ENCODE data around the gene ANKRD44.

The ANKRD44 gene

DNA sequence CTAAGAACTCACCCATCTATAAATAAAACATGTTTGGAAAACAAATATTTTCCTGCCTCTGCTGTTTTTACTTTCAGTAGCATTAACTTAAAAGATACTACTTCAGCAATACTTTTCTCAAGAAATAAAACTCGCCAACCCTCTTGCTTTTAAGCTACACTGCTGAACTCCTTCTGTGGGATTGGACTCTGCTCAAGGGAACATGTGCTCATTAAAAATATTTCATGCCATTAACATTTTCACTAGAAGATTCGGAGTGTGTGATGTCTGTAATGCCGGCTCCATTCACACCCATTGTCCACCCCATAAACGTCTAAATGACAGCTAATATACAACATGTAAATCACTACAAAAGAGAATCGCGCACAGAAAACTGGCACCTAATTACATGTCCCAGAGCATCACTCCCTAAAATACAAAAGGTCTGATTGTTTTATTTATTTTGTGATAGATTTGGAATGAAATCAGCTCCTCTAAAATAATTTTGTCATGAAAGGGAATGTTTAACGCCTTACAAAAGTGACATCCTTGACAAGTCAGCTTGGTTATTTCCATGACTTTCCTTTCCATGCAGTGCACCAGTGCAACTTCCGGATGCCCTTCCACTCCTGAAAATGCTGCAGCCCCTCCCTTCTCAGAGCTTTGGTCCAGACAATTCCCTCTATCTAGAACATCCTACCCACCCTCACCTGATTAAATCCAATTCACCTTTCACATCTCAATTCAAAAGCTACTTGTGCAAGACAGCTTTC lies 73.1 kb downstream of the ANKRD44 start:
- no peak for DNase-seq (ENCODE audit: low spot score)

DNA sequence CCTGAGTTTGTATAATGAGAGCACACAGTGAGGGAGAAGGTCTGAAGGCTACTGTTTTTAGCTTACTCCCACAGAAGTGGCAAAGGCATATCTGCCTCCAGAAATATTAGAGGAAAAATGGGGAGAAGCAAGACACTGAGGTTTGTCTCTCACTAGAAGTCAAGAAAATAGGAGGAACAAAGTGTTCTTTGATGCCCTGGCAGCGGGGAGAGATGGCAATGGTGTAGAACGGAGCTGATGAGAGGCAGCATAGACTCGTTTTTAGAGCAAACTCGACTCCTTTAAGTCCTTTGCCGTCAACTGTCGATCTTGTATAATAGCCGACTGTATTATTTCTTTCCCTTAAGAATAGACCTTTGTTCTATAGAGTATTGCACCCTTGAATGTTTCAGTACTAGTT lies 73.8 kb downstream of the ANKRD44 start:
- DNase-seq (ENCODE audit: low spot score) = no peak

DNA sequence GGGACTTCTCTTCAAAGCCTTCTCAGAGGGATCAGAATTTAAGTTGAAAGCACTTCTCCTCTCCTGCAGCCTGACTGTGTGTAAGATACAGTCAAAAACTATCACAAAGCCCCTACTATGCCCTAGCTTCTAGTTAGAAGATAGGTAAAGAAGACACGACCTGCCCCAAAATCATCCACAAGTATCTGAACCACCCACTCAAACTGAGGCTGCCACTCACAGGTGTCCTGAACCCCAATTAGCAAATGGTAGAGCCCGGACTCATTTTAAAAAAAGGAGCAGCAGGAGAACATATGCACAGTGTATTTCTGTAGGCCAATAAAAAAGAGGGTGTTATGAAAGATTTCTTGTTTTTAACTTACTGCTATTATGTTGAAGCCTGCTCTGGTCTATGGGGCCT lies 74.4 kb downstream of the ANKRD44 start:
- DNase-seq (ENCODE audit: low spot score) = no peak

DNA sequence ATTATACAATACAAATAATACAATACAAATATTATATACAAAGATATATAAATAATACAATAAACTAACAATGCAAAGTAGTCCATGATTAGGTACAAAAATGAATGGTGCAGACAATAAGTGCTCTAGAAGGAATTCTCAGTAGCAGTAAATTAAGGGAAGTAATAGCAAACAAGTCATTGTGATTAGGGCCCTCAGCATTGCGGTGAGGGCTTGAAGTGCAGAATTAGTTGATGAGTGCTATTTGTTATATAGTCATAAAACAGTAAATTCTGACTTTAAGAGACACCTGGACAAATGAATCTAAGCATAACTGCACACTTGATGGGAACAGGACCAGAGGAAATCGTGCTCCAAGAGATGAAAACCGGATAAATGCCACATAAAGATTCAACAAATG lies 74.9 kb downstream of the ANKRD44 start:
- DNase-seq (ENCODE audit: low spot score) = no peak

DNA sequence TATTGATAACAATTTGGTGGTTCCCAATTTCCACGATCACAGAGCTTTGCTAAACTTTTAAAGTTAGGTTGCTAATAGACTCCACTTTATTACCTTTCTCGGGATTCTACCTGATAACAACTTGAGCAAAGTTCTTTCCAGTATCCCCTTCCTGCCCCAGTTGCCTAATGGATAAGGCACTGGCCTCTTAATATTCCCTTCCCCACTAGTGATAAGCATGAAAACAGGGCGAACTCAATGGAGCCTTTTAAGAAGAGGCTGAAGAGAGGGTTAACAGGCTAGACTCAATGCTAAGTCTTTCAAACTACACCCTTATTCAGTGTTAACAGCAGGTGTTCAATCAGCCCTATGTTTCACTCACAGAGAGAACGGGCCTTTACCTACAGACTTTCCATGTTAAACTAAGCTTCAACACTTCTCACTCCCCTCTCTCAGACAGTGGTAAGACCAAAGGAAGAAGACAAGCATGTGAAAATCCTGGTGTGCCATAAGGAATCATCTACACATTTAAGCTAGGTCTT lies 75.8 kb downstream of the ANKRD44 start:
- DNase-seq (ENCODE audit: low spot score) = no peak

DNA sequence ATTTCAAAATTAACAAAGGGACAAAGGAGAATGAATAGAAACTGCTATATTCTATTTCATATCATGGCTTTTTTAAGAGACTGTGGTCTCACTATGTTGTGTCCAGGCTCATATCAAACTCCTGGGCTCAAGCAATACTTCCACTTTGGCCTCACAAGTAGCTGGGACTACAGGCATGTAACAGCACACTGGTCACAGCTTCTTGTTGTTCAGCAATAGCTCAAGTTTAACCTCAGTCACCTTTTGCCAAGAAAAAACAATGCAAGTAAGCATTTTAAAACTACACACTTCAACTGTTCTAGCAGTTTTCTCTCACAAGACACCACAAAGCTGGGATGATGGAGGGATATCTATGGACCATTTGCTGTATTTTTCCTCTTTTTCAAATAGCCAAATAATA lies 77.1 kb downstream of the ANKRD44 start:
- no peak for DNase-seq (ENCODE audit: low spot score)

DNA sequence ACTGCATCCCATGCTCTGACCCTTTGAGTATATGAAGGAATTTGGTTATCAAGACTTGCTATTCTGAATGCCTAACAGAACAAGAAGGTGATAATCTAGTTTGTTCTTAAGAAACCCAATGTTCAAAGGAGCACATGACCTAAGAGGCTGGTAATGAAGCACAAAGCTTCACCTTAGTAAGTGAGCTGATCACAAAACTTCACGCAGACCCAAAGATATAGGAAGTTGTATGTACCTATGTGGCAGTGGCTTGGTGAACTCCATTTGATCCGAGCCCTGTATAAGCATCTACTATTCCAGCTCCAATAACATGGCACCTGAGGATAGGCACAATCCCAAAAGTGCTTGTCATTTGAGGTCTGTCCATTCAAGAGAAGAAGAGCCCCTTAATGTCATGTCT lies 78.6 kb downstream of the ANKRD44 start:
- DNase-seq (ENCODE audit: low spot score) = no peak

DNA sequence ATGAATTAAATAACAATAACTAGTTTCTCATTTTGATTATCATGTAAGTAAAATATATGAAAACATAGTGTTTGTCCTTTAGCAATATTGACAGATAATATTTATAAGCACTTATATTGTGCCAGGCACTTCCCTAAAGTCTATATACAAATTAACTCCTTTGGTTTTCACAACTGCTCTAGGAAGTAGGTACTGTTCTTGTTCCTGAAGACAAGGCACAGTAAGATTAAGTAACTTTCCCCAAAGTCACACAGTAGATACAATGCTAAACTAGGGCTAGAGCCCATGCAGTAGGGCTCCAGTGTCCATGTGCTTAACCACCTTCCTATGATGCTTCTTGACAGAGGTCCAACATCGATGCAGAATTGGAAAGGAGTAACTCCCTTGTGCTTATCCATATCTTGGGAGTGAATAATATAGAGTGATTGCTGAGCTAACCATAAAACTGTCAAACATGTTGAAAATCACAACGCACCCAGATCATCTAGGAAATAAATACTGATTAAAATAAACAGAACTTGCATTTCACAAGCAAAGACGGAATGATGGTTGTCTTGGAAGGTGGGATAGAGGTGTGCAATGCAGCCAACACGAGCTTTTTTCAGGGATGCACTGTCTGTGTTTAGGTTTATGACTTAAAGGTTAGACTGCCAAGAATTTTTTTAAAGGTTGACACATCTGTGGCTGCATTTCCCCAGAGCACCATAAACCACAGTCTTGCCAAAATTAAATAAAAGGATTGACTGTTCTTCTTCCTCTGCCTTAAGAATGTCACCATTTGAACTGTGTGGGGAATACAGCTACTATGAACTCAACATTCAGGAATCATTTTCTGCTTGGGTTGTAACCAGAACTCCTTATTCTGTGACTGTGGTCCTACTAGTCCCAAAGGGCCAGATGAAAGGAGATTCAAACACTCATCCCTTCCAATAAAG lies 80.8 kb downstream of the ANKRD44 start:
- no peak for DNase-seq (ENCODE audit: low spot score)

DNA sequence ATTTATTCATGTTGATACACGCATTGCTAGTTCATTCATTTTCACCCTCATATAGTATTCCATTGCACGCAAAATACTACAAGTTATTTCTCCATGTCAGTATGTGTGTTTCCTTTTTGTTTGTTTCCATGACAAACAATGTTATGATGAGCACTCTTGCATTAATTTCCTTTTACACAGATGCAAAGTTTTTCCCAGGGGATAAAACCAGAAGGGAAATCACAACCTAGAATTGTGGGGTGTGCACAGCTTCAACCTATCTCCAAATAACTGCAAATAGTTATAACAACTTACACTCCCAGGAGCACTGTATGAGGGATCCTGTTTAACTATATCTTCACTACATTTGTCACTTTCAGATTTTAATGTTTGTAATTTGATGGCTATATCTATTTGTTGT lies 87.1 kb downstream of the ANKRD44 start:
- DNase-seq (ENCODE audit: low spot score) = no peak

DNA sequence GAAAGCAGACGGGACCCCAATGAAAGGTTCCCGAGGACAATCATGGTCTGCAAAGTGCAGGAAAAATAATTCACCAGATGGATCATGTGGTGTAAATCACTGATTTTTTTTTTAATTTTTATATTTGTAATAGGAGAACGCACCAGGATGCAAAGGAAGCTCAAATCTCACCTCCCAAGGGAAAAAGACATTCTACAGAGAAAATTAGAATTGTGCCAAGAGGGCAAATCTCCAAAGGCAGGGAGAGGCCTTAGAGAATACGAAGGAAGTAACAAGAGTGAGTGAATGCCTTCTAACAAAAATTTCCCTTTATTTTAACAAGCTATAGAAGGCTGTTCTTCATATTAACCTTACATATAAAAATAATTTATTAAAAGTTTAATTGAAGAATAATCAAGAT lies 90.9 kb downstream of the ANKRD44 start:
- no peak for DNase-seq (ENCODE audit: low spot score)

DNA sequence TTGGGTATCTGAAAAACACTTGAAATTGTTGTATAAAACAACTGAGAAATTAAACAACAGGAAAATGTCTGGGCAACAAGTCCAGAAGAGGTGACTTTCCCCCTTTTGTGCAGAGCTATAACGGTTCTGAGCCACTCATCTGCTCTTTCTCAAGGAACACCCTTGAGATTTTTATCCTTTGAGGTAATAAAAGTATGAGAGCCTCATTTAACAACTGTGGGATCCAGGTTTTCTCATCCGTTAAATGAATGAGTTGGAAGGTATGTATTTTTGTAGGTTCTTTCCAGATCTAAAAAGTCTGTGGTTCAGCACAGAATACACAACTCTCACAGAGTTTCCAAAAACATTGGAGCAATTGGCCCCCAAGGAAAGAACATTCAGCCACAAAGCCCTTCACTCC lies 93.0 kb downstream of the ANKRD44 start:
- DNase-seq (ENCODE audit: low spot score) = no peak

DNA sequence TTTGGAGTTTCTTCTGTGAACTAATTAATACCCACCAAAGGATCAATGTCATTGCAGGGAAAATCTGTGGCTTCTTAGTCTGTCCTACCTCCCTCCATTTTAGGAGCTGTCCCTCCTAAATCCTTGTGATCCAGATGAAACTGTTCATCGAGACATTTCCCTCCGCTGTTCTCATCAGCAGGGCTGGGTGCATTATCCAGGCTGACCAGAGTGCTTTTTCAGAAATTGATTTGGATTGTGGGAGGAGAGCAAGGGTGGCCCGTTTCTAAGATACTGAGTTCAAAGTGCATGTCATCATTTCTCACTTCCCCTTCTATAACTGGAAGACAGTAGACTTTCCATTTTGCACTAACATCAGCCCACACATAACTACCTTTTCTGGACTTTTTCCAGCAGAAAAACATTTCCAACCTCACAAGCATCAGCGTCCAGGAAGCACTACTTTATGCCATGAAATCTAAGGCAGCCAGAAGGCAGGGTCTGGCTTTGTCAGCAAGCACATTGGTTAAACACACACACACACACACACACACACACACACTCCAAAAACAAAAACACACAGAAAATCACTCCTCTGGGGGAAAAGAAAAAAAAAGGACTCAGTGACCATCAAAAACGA lies 94.1 kb downstream of the ANKRD44 start:
- DNase-seq (ENCODE audit: low spot score) = no peak

DNA sequence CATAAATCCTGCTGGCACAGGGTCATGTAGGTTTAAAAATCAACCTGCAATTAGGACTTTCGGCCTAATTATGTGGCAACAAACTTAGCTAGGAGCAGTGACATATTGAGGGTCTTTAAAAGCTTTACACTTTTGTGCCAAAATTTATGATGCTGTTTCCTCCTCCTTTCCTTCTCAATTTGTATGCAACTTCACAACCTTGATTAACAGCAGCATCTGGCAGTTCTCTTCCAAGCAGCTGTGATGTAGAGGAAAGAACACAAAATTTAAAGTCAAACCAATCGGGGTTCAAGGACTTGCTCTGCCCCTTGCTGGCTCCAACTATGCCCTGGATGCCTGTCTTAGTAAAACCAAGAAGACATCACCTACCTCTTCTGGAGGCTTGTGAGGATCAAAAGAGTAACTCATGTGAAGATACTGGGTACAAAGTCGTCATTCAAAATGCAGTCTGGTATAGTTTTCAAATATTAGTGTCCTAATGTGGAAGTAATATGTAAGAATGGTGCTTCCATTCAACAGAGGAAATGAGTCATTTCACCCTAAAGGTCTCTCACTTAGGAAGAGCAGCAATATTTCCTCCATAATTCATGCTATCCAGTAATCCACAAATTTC lies 94.7 kb downstream of the ANKRD44 start:
- DNase-seq (ENCODE audit: low spot score) = no peak

DNA sequence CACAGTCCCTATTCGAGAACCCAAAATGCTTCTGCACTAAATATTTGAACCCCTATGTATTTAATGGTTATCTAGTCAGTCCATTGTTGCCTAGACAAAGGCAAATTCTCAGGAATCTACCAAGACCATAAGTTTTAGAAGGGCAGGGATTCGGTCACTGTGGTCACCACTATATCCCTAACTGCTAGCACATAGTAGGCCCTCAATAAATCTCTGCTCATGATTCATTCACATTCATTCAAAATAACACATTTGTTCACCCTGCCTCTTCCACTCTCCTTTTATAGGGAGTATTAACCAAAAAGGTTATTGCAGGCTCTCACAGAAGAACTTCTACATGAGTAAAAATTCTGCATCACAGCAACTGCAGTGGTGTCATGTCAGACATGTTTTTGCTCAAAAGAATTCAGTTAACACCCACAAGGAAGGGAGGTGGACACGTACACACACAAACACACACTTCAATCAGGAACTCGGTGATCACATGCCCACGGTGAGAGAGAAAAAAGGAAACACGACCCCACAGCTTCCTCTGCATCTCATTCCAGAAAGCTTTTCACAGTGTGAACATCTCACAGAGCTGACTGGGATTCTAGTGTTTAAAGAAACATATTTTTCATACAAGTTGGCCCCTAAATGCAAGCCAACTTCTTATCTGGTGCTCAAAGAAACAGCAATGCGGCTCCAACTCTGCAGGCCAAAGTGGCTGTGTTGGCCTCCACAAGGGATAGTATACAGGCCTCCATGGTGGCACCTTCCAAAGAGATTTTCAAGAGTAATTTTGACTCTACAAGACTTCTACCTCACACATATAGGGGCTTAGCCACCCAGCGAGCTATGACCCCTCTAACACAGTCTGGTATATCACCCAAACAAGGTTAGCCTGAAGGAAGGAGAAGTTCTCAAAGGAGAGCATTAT lies 98.0 kb downstream of the ANKRD44 start:
- peak; percentile 46 for DNase-seq (ENCODE audit: low spot score)

DNA sequence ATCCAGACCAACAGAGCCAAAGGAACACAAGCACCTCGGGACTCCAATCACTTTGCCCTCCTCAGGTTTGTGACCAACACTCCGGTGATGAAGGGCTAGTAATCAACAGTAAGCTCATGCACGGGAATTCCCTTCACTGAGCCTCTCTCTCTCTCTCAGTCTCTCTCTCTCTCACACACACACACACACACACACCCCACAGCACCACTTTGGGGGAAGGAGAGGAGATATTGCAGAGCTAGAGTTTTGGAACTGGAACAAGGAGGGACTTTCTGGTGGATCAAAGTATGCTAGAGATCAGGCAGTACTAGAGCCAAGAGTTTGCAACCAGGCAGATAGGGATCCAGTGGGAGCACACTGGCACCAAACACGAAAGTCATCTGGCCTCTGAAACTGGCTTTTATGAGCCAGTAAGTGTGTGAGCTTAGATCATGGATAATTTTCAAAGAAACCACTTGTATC lies 98.7 kb downstream of the ANKRD44 start:
- peak; percentile 39 for DNase-seq (ENCODE audit: low spot score)

DNA sequence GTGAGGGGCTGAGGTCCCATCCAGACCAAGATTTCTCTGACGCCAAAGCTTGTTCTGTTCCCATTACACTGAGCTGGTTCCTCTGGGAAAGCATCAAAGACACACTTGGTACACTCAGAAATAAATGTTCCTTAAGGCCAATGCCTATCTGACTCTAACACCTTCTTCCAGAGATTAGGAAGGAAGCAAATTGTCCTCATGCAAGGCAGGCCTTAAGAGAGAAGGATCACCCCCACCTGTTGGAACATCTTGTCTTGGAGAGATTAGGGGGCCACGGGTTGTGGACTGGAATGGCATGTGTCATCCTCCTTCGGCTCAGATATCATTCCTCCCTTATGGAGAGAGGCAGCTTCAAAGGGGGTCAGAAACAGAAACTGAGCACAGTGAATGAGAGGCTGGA lies 100.2 kb downstream of the ANKRD44 start:
- DNase-seq (ENCODE audit: low spot score) = no peak

DNA sequence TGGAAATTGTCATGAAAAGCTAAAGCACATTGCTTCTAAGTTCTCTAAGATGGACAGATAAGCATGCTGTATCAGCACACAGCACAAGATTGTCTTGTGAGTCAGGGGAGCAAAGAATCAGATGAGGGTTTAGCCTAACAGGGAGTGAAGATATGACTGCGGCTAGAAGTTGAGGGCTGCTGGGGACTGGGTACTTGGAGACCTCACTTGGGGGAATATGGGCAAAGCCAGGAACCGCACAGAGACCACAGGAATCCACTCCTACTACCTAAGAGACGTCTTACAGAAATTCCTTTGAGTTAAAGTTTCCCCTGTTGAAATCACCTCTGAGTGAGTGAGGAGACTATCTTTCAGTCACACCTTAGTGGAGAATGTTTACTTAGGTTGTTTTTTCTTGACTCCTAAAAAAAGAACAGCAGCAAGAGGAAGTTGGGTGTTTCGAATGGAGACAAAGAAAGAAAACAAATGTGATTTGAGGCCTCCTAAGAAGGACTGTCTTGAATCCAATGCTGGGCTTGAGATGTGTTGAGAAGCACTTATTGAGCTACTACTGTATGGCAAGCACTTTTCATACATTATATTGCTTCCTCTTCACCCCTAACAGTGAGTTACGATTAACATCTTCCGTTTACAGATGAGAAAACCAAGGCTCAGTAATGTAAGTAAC lies 100.7 kb downstream of the ANKRD44 start:
- DNase-seq (ENCODE audit: low spot score) = peak; percentile 58

DNA sequence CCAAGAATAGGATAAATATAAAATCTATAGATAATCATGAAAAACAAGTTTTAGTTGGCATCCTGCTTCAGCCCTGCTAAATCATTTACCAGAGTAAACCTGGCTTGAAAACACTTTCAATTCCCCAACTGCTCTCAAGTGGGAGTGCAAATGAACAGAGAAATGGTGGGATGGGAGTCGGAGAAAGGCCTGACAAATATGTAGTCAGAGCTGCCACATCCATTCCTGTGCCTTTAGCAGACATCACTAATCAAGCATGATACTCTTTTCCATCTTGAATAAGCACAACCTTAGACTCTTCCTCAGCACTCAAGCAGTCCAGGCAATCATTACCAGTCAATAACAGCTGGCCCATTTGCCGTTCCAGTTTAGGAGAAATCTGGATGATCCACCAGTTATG lies 101.3 kb downstream of the ANKRD44 start:
- no peak for DNase-seq (ENCODE audit: low spot score)

DNA sequence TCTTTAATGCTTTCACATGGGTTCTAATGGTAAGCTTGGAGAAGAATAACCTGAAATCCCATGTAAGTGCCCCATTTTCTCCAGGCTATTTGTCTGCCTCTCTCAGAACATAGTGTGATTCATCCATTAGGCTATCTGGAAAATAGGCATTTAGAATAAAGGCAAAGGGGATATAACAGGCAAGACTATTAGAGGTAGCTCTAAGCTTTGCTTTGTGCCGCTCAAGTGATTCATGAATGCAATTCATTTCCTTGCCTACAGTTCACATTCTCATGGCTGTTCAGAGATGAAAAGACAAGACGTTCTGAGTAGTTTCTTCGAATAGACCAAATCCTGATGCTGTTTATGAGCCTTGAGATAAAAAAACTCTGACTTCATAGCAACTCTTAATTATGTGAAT lies 101.7 kb downstream of the ANKRD44 start:
- peak; percentile 61 for DNase-seq (ENCODE audit: low spot score)

DNA sequence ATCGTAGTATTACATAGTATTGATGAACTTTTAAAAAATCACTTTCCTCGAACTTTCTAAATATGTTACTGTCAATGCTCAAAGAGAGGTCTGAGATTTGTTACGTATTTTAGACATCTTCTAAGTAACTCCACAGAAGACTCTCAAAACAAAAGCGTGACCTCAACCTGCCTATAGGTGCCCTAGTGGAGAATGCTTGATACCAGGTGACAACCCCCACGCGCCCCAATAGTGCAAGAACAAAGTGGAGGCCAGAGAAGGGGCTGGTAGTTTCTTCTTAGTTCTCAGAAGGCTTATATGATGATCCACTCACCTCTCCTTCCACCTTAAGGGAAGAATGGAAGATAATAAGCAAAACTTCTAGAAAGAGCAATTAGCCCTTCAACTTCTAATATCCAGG lies 102.6 kb downstream of the ANKRD44 start:
- DNase-seq (ENCODE audit: low spot score) = no peak
